Lower lobe of right lung (tissue), 2 donors: Measurements from ENCODE around the gene FOXK1. TPM values are rescaled to one million over a fixed set of nuclear protein-coding genes. Genes with fewer than 3 reads are reported as not detected.

ENCODE experiments used
- ATAC-seq, 2 donors: fragments of 200-7000 bp; cut with Tn5 transposase; one replicate each; pipeline ENCODE4 v1.9.1; 2020 to 2022; ENCODE audit warnings: mild to moderate bottlenecking in 2 of 2, moderate library complexity in 2 of 2
- DNase-seq: peaks from one replicate; pipeline ENCODE4 v3.0.0-alpha.2; 2020
- H3K27ac ChIP-seq: fragments of 200-600 bp; one replicate; pipeline ENCODE4 v1.8.0; 2022
- H3K27me3 ChIP-seq: fragments of 200-600 bp; one replicate; pipeline ENCODE4 v1.8.0; 2022; ENCODE audit warnings: low read depth
- H3K36me3 ChIP-seq: fragments of 200-600 bp; one replicate; pipeline ENCODE4 v1.8.0; 2022; ENCODE audit warnings: mild to moderate bottlenecking
- H3K4me1 ChIP-seq: fragments of 200-600 bp; one replicate; pipeline ENCODE4 v1.8.0; 2022
- H3K4me3 ChIP-seq: fragments of 200-600 bp; one replicate; pipeline ENCODE4 v1.8.0; 2022; ENCODE audit warnings: mild to moderate bottlenecking
- H3K9me3 ChIP-seq: fragments of 200-600 bp; one replicate; pipeline ENCODE4 v1.8.0; 2022
- intact Hi-C: fragments of 100-400 bp; cut with DNase I; formaldehyde crosslinking; loops from one replicate; pipeline ENCODE4 v1.11.0; 2022
- total RNA-seq: library from RNA; stranded (reverse); fragmentation: NEBNext Ultra II Directional; extraction: Animal tissue kit (Norgen Biotek cat#: 25700); gene quantifications from one replicate; pipeline ENCODE4 v1.2.1, GENCODE V29; 2021
- TF ChIP-seq, protein P1 (sequence below): fragments of 200-600 bp; IDR thresholded peaks from one replicate; pipeline ENCODE4 v1.8.0; 2022; ENCODE audit warnings: antibody characterized with exemption, mild to moderate bottlenecking
- donor health status: DM: no; HTN: yes; CAD: no; lungs with severe emphysema.

Gene FOXK1
- total RNA-seq, 1 donor from 2014 or later, result 28.8 TPM

- no peaks in the 10 kb centered on the region for H3K4me1 ChIP-seq
- ATAC-seq, result no peak
- TF ChIP-seq, protein P1, sequence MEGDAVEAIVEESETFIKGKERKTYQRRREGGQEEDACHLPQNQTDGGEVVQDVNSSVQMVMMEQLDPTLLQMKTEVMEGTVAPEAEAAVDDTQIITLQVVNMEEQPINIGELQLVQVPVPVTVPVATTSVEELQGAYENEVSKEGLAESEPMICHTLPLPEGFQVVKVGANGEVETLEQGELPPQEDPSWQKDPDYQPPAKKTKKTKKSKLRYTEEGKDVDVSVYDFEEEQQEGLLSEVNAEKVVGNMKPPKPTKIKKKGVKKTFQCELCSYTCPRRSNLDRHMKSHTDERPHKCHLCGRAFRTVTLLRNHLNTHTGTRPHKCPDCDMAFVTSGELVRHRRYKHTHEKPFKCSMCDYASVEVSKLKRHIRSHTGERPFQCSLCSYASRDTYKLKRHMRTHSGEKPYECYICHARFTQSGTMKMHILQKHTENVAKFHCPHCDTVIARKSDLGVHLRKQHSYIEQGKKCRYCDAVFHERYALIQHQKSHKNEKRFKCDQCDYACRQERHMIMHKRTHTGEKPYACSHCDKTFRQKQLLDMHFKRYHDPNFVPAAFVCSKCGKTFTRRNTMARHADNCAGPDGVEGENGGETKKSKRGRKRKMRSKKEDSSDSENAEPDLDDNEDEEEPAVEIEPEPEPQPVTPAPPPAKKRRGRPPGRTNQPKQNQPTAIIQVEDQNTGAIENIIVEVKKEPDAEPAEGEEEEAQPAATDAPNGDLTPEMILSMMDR, result no peak
- H3K36me3 ChIP-seq, result peaks cover 94% of the 10 kb centered on the region
- no peak for DNase-seq
- no peaks in the 10 kb centered on the region for H3K9me3 ChIP-seq
- intact Hi-C loops, result no loop called here
- no peaks in the 10 kb centered on the region for H3K27me3 ChIP-seq
- no peak overlapping the region for H3K27ac ChIP-seq
- H3K4me3 ChIP-seq, result no peak overlapping the region
Observed at GRCh38 chr7:4784799-4785198, 102.7 kb downstream of the FOXK1 start.

GRCh38 chr7:4785371-4785770 is 103.3 kb downstream of the FOXK1 start:
- DNase-seq (no peak), ATAC-seq (no peak)
- Histone ChIP-seq H3K27ac (no peak overlapping the region), H3K9me3 (no peaks in the 10 kb centered on the region), H3K27me3 (no peaks in the 10 kb centered on the region), H3K4me1 (no peaks in the 10 kb centered on the region), H3K4me3 (no peak overlapping the region), H3K36me3 (peaks cover 98% of the 10 kb centered on the region)
- TF ChIP-seq, protein P1, result no peak
- intact Hi-C loops, result no loop called here

DNA sequence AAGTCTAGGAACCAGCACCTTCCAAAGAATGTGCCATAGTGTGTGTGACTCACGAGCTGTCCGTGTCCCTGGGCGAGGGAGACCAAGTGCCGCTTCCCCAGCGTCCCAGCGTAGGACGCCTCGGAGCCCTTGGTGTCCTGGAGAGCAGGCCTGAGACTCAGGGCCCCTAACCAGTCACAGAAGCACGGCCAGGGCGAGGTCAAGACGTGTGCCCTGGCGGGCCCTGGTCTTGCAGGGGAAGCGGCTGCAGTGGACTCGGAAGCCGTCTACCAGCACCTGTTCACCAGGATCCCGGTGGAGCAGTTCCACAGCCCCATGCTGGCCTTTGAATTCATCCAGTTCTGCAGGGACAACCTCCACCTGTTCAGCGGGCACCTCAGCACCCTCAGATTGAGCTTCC is 103.9 kb downstream of the FOXK1 start:
- ATAC-seq, result no peak
- no peak overlapping the region for H3K4me3 ChIP-seq
- H3K4me1 ChIP-seq, result no peaks in the 10 kb centered on the region
- TF ChIP-seq, protein P1, result no peak
- no peak for DNase-seq
- no peak overlapping the region for H3K27ac ChIP-seq
- peaks cover 98% of the 10 kb centered on the region for H3K36me3 ChIP-seq
- no peaks in the 10 kb centered on the region for H3K27me3 ChIP-seq
- intact Hi-C loops, result no loop called here
- no peaks in the 10 kb centered on the region for H3K9me3 ChIP-seq

DNA sequence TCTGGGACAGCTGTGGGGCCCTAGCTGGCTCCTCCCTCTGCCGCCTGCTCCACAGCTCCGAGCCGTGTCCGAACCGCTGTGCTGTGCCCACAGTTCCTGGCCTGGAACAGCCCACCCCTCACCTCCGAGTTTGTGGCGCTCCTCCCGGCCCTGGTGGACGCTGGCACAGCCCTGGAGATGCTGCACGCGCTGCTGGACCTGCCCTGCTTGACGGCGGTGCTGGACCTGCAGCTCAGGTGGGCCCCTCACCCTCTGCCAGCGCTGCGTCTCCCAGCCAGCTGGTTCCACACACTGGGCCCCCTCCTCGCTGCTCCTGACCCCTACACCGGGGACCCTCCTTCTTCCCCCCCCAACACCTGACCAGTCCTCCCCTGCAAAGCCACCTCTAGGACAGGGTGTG is 105.4 kb downstream of the FOXK1 start:
- H3K27me3 ChIP-seq, result no peaks in the 10 kb centered on the region
- H3K36me3 ChIP-seq, result peaks cover 92% of the 10 kb centered on the region
- H3K27ac ChIP-seq, result no peak overlapping the region
- no peak overlapping the region for H3K4me3 ChIP-seq
- intact Hi-C loops, result no loop called here
- TF ChIP-seq, protein P1, result no peak
- H3K9me3 ChIP-seq, result no peaks in the 10 kb centered on the region
- H3K4me1 ChIP-seq, result no peaks in the 10 kb centered on the region
- no peak for DNase-seq
- no peak for ATAC-seq

DNA sequence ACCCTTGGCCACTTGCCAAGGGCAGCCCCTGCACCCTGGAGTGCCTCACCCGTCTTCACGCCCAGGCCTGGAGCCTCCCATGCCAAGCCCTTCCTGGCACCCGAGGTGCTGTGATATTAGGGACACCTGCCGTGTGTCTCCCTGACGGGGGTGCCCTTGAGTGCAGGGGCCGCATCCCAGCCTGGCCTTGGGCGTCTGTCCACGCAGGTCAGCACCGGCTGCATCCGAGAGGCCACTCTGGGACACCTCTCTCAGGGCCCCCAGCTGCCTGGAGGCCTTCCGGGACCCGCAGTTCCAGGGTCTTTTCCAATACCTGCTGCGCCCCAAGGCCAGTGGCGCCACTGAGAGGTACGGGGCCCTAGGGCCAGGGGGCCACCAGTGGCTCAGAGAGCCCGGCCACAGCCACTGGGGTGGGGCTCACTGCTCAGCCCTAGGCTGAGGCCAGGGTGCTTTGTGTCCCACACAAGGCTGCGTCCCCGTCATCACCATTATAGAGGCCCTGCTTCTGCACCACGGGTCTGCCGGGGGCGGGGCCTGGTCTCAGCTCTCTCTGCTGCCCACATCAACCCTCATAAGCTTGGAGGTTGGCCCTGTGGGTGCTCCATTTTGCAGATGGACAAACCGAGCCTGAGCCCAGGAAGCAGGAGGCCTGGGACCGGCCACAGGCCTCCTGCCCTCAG is 106.0 kb downstream of the FOXK1 start:
- Histone ChIP-seq H3K27ac (no peak overlapping the region), H3K4me3 (no peak overlapping the region), H3K36me3 (peaks cover 87% of the 10 kb centered on the region), H3K4me1 (no peaks in the 10 kb centered on the region), H3K27me3 (no peaks in the 10 kb centered on the region), H3K9me3 (no peaks in the 10 kb centered on the region)
- DNase-seq, result no peak
- intact Hi-C loops, result no loop called here
- ATAC-seq, result no peak
- TF ChIP-seq, protein P1, result no peak
